Tibial artery (tissue), 4 donors: ENCODE data around the gene GLT1D1.

Experiments
- DNase-seq, 2 donors: peaks; one replicate each; pipeline ENCODE4 v3.0.0-alpha.2; 2019
- H3K27ac ChIP-seq, 2 donors: fragments of 200-600 bp; sonication (generic) in 1 of 2; 1 replicate in 1 of 2; 2 replicates in 1 of 2; pipeline ENCODE4 v1.5.1; 2018 to 2019; ENCODE audit warnings: mild to moderate bottlenecking in 1 of 2
- H3K27me3 ChIP-seq, 2 donors: fragments of 200-600 bp; sonication (generic) in 1 of 2; one replicate each; pipeline versions ENCODE4 v1.5.1 to v1.6.0; 2016 to 2019
- H3K36me3 ChIP-seq, 3 donors: fragments of 200-600 bp; sonication (generic) in 2 of 3; one replicate each; pipeline ENCODE4 v1.5.1; 2016 to 2019; ENCODE audit warnings: mild to moderate bottlenecking in 2 of 3
- H3K4me1 ChIP-seq, 4 donors: fragments of 200-600 bp; sonication (generic) in 2 of 4; 1 replicate in 3 of 4; 2 replicates in 1 of 4; pipeline ENCODE4 v1.5.1; 2016 to 2019
- H3K4me3 ChIP-seq, 2 donors: fragments of 200-600 bp; sonication (generic) in 1 of 2; 1 replicate in 1 of 2; 2 replicates in 1 of 2; pipeline ENCODE4 v1.5.1; 2018 to 2019; ENCODE audit warnings: mild to moderate bottlenecking in 2 of 2
- H3K9me3 ChIP-seq, 3 donors: fragments of 200-600 bp; sonication (generic) in 1 of 3; one replicate each; pipeline ENCODE4 v1.5.1; 2016 to 2019
- intact Hi-C: fragments of 100-400 bp; cut with DNase I; formaldehyde crosslinking; loops from one replicate; pipeline ENCODE4 v1.15.0; 2023; ENCODE audit warnings: low total_unique reads
- TF ChIP-seq, protein P1 (sequence below), 2 experiments: fragments of 200-600 bp in 1 of 2; fragments of 450-650 bp in 1 of 2; IDR thresholded peaks; one replicate each; pipeline ENCODE4 v1.5.1; 2017 to 2019; ENCODE audit warnings: antibody characterized with exemption in 2 of 2, mild to moderate bottlenecking in 1 of 2, moderate library complexity in 1 of 2

The GLT1D1 gene

DNA sequence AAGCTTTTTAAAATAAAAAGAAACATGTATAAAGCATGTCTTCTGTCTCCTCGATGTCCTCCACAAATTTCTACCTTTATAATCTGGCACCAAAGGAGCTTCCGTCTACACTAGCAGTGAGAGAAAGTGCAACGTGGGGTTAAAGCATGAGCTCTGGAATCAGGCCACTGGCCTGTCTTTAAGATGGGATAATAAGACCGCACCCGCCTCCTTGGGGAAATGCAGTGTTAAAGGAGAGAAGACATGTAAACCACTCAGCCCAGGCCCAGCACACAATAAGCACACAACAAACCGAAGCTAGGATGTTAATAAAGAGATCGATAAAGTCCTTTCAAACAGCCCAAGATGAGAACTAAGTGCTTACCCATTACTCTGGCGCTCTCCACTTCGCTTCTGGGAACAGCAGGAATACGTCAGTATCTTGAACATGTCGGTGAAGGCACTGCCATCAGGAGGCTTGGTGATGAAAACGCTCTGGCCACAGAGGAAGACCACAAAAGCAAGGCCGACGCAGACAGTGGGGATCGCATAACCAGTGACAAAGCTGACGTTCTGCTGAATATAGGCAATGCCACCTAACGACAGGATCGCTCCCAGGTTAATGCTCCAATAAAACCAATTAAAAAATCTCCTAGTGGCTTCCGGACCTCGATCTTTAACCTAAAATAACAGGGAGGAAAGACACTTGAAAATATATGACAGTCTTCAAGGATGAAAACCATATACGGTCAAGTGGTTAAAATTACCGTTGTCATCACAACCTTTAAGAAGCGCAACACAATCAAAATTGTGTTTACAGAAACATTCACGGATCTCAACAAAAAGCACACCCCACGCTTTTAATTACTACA is 38.6 kb upstream of the GLT1D1 start:
- H3K27me3 ChIP-seq = no peaks in the 10 kb centered on the region
- peaks cover 0 to 75% (median 36%) of the 10 kb centered on the region in 4 donors for H3K4me1 ChIP-seq
- no peak overlapping the region for H3K4me3 ChIP-seq
- H3K27ac ChIP-seq = no peak overlapping the region
- intact Hi-C loops = no loop called here
- peaks cover 0 to 18% (median 7%) of the 10 kb centered on the region in 3 donors for H3K36me3 ChIP-seq
- TF ChIP-seq, protein P1, sequence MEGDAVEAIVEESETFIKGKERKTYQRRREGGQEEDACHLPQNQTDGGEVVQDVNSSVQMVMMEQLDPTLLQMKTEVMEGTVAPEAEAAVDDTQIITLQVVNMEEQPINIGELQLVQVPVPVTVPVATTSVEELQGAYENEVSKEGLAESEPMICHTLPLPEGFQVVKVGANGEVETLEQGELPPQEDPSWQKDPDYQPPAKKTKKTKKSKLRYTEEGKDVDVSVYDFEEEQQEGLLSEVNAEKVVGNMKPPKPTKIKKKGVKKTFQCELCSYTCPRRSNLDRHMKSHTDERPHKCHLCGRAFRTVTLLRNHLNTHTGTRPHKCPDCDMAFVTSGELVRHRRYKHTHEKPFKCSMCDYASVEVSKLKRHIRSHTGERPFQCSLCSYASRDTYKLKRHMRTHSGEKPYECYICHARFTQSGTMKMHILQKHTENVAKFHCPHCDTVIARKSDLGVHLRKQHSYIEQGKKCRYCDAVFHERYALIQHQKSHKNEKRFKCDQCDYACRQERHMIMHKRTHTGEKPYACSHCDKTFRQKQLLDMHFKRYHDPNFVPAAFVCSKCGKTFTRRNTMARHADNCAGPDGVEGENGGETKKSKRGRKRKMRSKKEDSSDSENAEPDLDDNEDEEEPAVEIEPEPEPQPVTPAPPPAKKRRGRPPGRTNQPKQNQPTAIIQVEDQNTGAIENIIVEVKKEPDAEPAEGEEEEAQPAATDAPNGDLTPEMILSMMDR (IDR thresholded peaks at IDR 0.05) = no peak
- H3K9me3 ChIP-seq = no peaks in the 10 kb centered on the region
- DNase-seq = peak in 1 of 2 donors; percentile 63

DNA sequence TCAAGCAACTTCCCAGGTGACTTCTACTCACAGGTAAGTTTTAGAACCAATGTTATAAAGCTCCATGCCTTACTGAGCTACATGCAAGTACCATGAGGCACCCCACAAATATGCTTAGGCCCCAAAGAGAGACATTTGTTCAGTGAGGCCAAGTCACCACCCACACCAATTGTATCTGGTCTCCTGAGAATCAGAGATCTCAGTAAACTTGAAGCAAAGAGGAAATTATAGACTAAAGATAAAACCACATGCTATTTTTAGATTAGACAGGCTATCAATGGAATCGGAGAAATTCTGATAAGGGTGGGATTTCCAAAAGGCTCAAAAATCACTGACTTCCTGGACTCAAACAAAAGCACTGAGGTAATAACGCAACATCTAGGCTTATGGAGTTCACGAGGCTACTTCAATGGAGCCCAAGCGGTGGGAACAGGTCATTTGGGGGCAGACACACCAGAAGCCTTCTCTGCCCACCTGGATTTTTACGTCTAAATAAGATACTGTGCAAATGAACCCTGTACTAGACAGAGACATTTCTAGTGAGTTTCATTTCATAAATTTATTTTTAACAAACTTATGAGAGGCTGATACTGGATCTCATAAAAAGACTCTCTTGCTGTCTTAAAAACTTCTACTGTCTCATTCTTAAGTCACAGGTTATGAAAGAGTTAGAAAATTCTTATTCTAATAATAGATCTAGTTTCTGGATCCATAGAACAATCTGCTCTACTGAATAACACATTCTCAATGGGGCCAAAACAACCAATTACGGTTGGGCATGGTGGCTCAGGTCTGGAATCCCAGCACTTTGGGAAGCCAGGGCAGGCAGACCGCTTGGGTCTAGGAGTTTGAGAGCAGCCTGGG is 37.3 kb upstream of the GLT1D1 start:
- Histone ChIP-seq H3K9me3 (no peaks in the 10 kb centered on the region), H3K27ac (peak overlapping the region; percentile 81 to 87), H3K27me3 (no peaks in the 10 kb centered on the region), H3K4me3 (no peak overlapping the region), H3K4me1 (peaks cover 0 to 67% (median 35%) of the 10 kb centered on the region in 4 donors), H3K36me3 (peaks cover 0 to 28% (median 7%) of the 10 kb centered on the region in 3 donors)
- TF ChIP-seq, protein P1 (IDR thresholded peaks at IDR 0.05) = no peak
- no peak for DNase-seq
- intact Hi-C loops = no loop called here

DNA sequence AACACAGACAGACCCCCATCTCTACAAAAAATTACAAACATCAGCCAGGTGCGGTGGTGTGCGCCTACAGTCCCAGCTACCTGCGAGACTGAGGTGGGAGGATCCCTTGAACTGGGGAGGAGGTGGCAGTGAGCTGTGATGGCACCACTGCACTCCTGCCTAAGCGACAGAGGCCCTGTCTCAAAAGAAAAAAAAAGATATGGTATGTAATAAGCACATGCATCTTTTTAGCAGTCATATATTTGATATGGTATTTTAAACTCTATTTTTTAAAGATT is 36.7 kb upstream of the GLT1D1 start:
- Histone ChIP-seq H3K27ac (peak overlapping the region; percentile 81 to 87), H3K27me3 (no peaks in the 10 kb centered on the region), H3K4me1 (peaks cover 0 to 67% (median 36%) of the 10 kb centered on the region in 4 donors), H3K4me3 (no peak overlapping the region), H3K9me3 (no peaks in the 10 kb centered on the region), H3K36me3 (peaks cover 0 to 28% (median 7%) of the 10 kb centered on the region in 3 donors)
- intact Hi-C loops = no loop called here
- no peak for DNase-seq
- TF ChIP-seq, protein P1 (IDR thresholded peaks at IDR 0.05) = no peak

DNA sequence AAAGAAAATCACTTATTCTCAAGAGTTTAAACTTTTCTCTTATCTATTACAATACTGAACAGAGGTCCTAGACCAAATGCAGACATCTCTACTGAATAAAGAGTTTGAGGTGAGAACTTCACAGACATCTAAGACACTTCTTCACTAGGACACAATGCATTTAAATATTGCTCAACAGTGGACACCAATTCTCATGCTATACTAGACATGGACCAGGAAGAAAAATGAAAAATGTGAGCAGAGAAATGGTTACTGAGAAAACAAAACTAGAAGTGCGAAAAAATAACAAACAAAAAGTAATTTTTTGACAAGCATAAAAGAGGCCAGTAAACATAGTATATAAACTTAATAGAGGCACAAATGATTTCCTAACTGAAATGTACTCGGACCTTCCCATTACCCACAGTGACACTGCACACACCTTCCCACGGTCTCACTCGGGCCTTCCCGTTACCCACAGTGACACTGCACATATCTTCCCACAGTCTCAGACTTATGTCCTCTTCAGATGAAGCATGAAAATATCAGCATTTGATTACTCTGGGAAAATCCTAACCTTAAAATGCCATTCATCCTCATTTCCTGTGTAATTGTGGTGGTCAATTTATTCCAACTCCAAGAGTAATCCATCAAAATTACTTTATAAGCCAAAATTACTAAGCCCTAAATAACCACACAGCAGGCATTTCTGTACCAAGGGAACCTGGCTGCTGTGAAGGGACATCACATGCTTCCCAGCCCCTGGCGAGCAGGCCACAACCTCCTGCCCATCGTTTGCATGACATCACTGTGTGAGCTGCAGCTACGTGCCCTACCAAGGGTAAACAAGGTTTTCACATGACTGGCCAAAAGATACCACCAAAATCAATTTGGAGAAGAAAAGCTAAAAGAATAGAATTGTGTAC is 35.9 kb upstream of the GLT1D1 start:
- Histone ChIP-seq H3K27ac (peak overlapping the region; percentile 81 to 87), H3K27me3 (no peaks in the 10 kb centered on the region), H3K36me3 (peaks cover 0 to 28% (median 7%) of the 10 kb centered on the region in 3 donors), H3K9me3 (no peaks in the 10 kb centered on the region), H3K4me3 (no peak overlapping the region), H3K4me1 (peaks cover 0 to 71% (median 42%) of the 10 kb centered on the region in 4 donors)
- TF ChIP-seq, protein P1 (IDR thresholded peaks at IDR 0.05) = no peak
- intact Hi-C loops = no loop called here
- peak; percentile 71 to 86 for DNase-seq
